ENCODE data around the gene NFKBIE. TPM values are rescaled to one million over a fixed set of nuclear protein-coding genes. Genes with fewer than 3 reads are reported as not detected.

The NFKBIE gene
- total and polyA plus RNA-seq, 9 of the 15 experiments (the other 6 are each of a cell fraction or from before 2014, with no cell fraction given): 2.1 to 16.4 (median 11.7) TPM

- TF ChIP-seq MLX (CRISPR knock-in tag; conservative IDR thresholded peaks at IDR 0.05) (0 out of 4 replicates have a peak, but pooled peaks of 1 of the 2 experiments have one; percentile 10), KDM5B (IDR thresholded peaks at IDR 0.05; ENCODE audit: insufficient replicate concordance, low read depth, low read length) (no peak), MCM5 (IDR thresholded peaks at IDR 0.05; ENCODE audit: low read depth) (no peak), THAP7 (CRISPR knock-in tag; IDR thresholded peaks at IDR 0.05) (no peak), IFI16 (CRISPR knock-in tag; IDR thresholded peaks at IDR 0.05) (no peak), EP400 (IDR thresholded peaks at IDR 0.05) (peak; percentile 100), SFPQ (IDR thresholded peaks at IDR 0.05; ENCODE audit: low read depth, low read length) (no peak), HLTF (IDR thresholded peaks at IDR 0.05) (0 out of 2 replicates have a peak, but pooled peaks have one; percentile 47), POLR2AphosphoS5 (IDR thresholded peaks at IDR 0.05; ENCODE audit: control insufficient read depth, insufficient read depth, low read depth, low read length) (peak; percentile 56), BCL6 (CRISPR knock-in tag; IDR thresholded peaks at IDR 0.05) (no peak), ZNF644 (tag; IDR thresholded peaks at IDR 0.05; ENCODE audit: low read depth) (no peak), YY1 (IDR thresholded peaks at IDR 0.05; ENCODE audit: borderline replicate concordance in 1 of 3, control insufficient read depth in 1 of 3, extremely low read depth in 1 of 3, insufficient read depth in 3 of 3, insufficient read length in 1 of 3, insufficient replicate concordance in 2 of 3, low read depth in 1 of 3, low read length in 2 of 3) (peak; percentile 80 to 97 (median 94)), ZEB2 (IDR thresholded peaks at IDR 0.05) (peak; percentile 11; the same call in 1 of the 2 replicates), FOXK1 (CRISPR knock-in tag; IDR thresholded peaks at IDR 0.05; ENCODE audit: borderline replicate concordance) (peak; percentile 91; the same call in 1 of the 2 replicates), ILK (tag; IDR thresholded peaks at IDR 0.05; ENCODE audit: borderline replicate concordance, low read depth) (no peak), HOXB6 (CRISPR knock-in tag; IDR thresholded peaks at IDR 0.05; ENCODE audit: borderline replicate concordance) (no peak), ZNF444 (CRISPR knock-in tag; IDR thresholded peaks at IDR 0.05) (no peak), ZBED1 (IDR thresholded peaks at IDR 0.05) (no peak), ZKSCAN8 (CRISPR knock-in tag; IDR thresholded peaks at IDR 0.05) (no peak; the same call in 1 of the 2 replicates), ZNF830 (CRISPR knock-in tag; IDR thresholded peaks at IDR 0.05) (no peak; the same call in 1 of the 2 replicates)
Observed at GRCh38 chr6:44247338-44248302, 17.7 kb downstream of the NFKBIE start (continued).
